Measurements from ENCODE around the gene ATP2B1.

ATP2B1 gene

GRCh38 chr12:89542912-89543592 is 165.6 kb downstream of the ATP2B1 start:
- Histone ChIP-seq H3K36me3 (replicated peaks) (no peaks in the 10 kb centered on the region), H3K4me3 (ENCODE audit: low read depth, low read length) (no peak overlapping the region), H3K27me3 (replicated peaks) (no peaks in the 10 kb centered on the region), H3K27ac (no peak overlapping the region)
- DNase-seq = peak; percentile 75
- in situ Hi-C loops (cut with HindIII; ENCODE audit: low pct_ligation_motif_present, low sequenced_read_pairs) = no loop called here
- TF ChIP-seq CTCF (IDR thresholded peaks at IDR 0.05; ENCODE audit: low read depth, low read length, missing control alignments) = peak; percentile 90

- Histone ChIP-seq H3K4me3 (ENCODE audit: low read depth, low read length) (no peak overlapping the region), H3K36me3 (replicated peaks) (no peaks in the 10 kb centered on the region), H3K27me3 (replicated peaks) (no peaks in the 10 kb centered on the region), H3K27ac (no peak overlapping the region)
- TF ChIP-seq CTCF (IDR thresholded peaks at IDR 0.05; ENCODE audit: low read depth, low read length, missing control alignments) = no peak
- no peak for DNase-seq
- in situ Hi-C loops (cut with HindIII; ENCODE audit: low pct_ligation_motif_present, low sequenced_read_pairs) = no loop called here
These were observed 166.4 kb downstream of the ATP2B1 start for GRCh38 chr12:89542236-89542635.

GRCh38 chr12:89540586-89540985 is 168.1 kb downstream of the ATP2B1 start:
- no peak for TF ChIP-seq CTCF (IDR thresholded peaks at IDR 0.05; ENCODE audit: low read depth, low read length, missing control alignments)
- Histone ChIP-seq H3K27ac (no peak overlapping the region), H3K4me3 (ENCODE audit: low read depth, low read length) (no peak overlapping the region), H3K36me3 (replicated peaks) (no peaks in the 10 kb centered on the region), H3K27me3 (replicated peaks) (no peaks in the 10 kb centered on the region)
- DNase-seq = no peak
- in situ Hi-C loops (cut with HindIII; ENCODE audit: low pct_ligation_motif_present, low sequenced_read_pairs) = no loop called here

GRCh38 chr12:89539426-89540223 is 169.0 kb downstream of the ATP2B1 start:
- no peak for TF ChIP-seq CTCF (IDR thresholded peaks at IDR 0.05; ENCODE audit: low read depth, low read length, missing control alignments)
- no peak overlapping the region for H3K4me3 ChIP-seq (ENCODE audit: low read depth, low read length)
- no peak overlapping the region for H3K27ac ChIP-seq
- no peaks in the 10 kb centered on the region for H3K36me3 ChIP-seq (replicated peaks)
- in situ Hi-C loops (cut with HindIII; ENCODE audit: low pct_ligation_motif_present, low sequenced_read_pairs) = no loop called here
- no peaks in the 10 kb centered on the region for H3K27me3 ChIP-seq (replicated peaks)
- no peak for DNase-seq

- no peak overlapping the region for H3K4me3 ChIP-seq (ENCODE audit: low read depth, low read length)
- in situ Hi-C loops (cut with HindIII; ENCODE audit: low pct_ligation_motif_present, low sequenced_read_pairs) = no loop called here
- no peak for TF ChIP-seq CTCF (IDR thresholded peaks at IDR 0.05; ENCODE audit: low read depth, low read length, missing control alignments)
- no peak for DNase-seq
- H3K36me3 ChIP-seq (replicated peaks) = no peaks in the 10 kb centered on the region
- no peaks in the 10 kb centered on the region for H3K27me3 ChIP-seq (replicated peaks)
- H3K27ac ChIP-seq = no peak overlapping the region
These were observed 169.7 kb downstream of the ATP2B1 start for GRCh38 chr12:89538897-89539296.

Measured in brain microvascular endothelial cell (primary cell).